ENCODE data around the gene NHLH1.

Gene NHLH1

GRCh38 chr1:160407839-160408801, 41.2 kb downstream of the NHLH1 start:
- H3K4me3 ChIP-seq (ENCODE audit: control insufficient read depth, low read depth, low read length) = no peak overlapping the region
- no peak for DNase-seq (ENCODE audit: low read depth)
- no peak for TF ChIP-seq CTCF (IDR thresholded peaks at IDR 0.05; ENCODE audit: control insufficient read depth, insufficient read depth, low read depth, low read length, missing control alignments)

- no peak for TF ChIP-seq CTCF (IDR thresholded peaks at IDR 0.05; ENCODE audit: control insufficient read depth, insufficient read depth, low read depth, low read length, missing control alignments)
- no peak for DNase-seq (ENCODE audit: low read depth)
- no peak overlapping the region for H3K4me3 ChIP-seq (ENCODE audit: control insufficient read depth, low read depth, low read length)
Observed at GRCh38 chr1:160408864-160409263, 42.0 kb downstream of the NHLH1 start.

- no peak for TF ChIP-seq CTCF (IDR thresholded peaks at IDR 0.05; ENCODE audit: control insufficient read depth, insufficient read depth, low read depth, low read length, missing control alignments)
- no peak for DNase-seq (ENCODE audit: low read depth)
- H3K4me3 ChIP-seq (ENCODE audit: control insufficient read depth, low read depth, low read length) = no peak overlapping the region
Observed at GRCh38 chr1:160409486-160409885, 42.6 kb downstream of the NHLH1 start.

- H3K4me3 ChIP-seq (ENCODE audit: control insufficient read depth, low read depth, low read length) = no peak overlapping the region
- TF ChIP-seq CTCF (IDR thresholded peaks at IDR 0.05; ENCODE audit: control insufficient read depth, insufficient read depth, low read depth, low read length, missing control alignments) = no peak
- no peak for DNase-seq (ENCODE audit: low read depth)
Observed at GRCh38 chr1:160410406-160411005, 43.6 kb downstream of the NHLH1 start.

- DNase-seq (ENCODE audit: low read depth) = no peak
- TF ChIP-seq CTCF (IDR thresholded peaks at IDR 0.05; ENCODE audit: control insufficient read depth, insufficient read depth, low read depth, low read length, missing control alignments) = no peak
- no peak overlapping the region for H3K4me3 ChIP-seq (ENCODE audit: control insufficient read depth, low read depth, low read length)
Observed at GRCh38 chr1:160411271-160412027, 44.6 kb downstream of the NHLH1 start.

- H3K4me3 ChIP-seq (ENCODE audit: control insufficient read depth, low read depth, low read length) = no peak overlapping the region
- TF ChIP-seq CTCF (IDR thresholded peaks at IDR 0.05; ENCODE audit: control insufficient read depth, insufficient read depth, low read depth, low read length, missing control alignments) = no peak
- DNase-seq (ENCODE audit: low read depth) = no peak
Observed at GRCh38 chr1:160412028-160412362, 45.1 kb downstream of the NHLH1 start.
